ENCODE data around the gene DDX18. TPM values are rescaled to one million over a fixed set of nuclear protein-coding genes. Genes with fewer than 3 reads are reported as not detected.

DDX18 gene
- total and polyA plus RNA-seq, 10 of the 15 experiments (the other 5 are each of a cell fraction or from before 2014, with no cell fraction given): 54.3 to 110 (median 74.9) TPM

GRCh38 chr2:117850461-117850860, 36.0 kb downstream of the DDX18 start (continued):
- no peak for TF ChIP-seq NFIC (IDR thresholded peaks at IDR 0.05; ENCODE audit: low read depth, low read length)
- TF ChIP-seq IRF3 (IDR thresholded peaks at IDR 0.05): no peak
- no peak for TF ChIP-seq FOXM1 (IDR thresholded peaks at IDR 0.05; ENCODE audit: low read depth, low read length)
- TF ChIP-seq POLR2AphosphoS2 (IDR thresholded peaks at IDR 0.05; ENCODE audit: low read depth, low read length): no peak
- TF ChIP-seq MLLT1 (IDR thresholded peaks at IDR 0.05): no peak
- TF ChIP-seq MXI1 (IDR thresholded peaks at IDR 0.05; ENCODE audit: low read depth, low read length): no peak

DNA sequence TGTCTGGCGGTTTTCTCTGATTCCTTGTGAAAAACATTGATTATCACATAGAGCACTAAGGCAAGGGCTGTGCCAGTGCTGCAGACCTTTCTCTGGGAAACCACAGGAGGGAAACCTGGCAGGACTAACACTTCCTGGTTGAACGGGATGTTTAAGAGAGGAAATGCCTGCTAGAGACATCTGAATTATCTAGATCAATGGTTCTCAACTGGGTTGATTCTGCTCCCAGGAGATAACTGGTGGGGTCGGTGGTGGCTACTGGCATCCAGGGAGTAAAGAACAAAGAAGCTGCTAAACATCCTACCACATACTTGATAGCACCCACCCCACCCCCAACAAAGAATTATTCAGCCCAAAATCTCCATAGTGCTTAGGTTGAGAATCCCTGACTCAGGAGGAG, 37.5 kb downstream of the DDX18 start:
- ChIA-PET POLR2A (no interaction called here), RAD21 (ENCODE audit: unreplicated experiment) (no interaction called here)
- BruUV-seq (replicated peaks): no TSS peak

More for the DNA sequence above, 37.5 kb downstream of the DDX18 start:
- no peak overlapping the region for H3K27ac ChIP-seq (ENCODE audit: control insufficient read depth, insufficient read depth)
- H3K4me1 ChIP-seq (ENCODE audit: control insufficient read depth, insufficient read depth, low read length): no peaks in the 10 kb centered on the region
- H3K4me2 ChIP-seq (ENCODE audit: control insufficient read depth, insufficient read depth): no peak overlapping the region
- no peaks in the 10 kb centered on the region for H3K79me2 ChIP-seq (ENCODE audit: control insufficient read depth, insufficient read depth, low read length)
- no peaks in the 10 kb centered on the region for H3K36me3 ChIP-seq (ENCODE audit: control insufficient read depth in 2 of 2, insufficient read depth in 2 of 2, low read length in 1 of 2)
- CTCF ChIA-PET: no interaction called here
- SMC1A ChIA-PET (ENCODE audit: uncharacterized antibody, unreplicated experiment): no interaction called here
- intact Hi-C loops (cut with micrococcal nuclease; ENCODE audit: unreplicated experiment): no loop called here
- ATAC-seq: no peak
- H2AFZ ChIP-seq (ENCODE audit: control insufficient read depth, low read depth, low read length): no peak overlapping the region
- 0% methylated on average over 3 of the region's 3 CpGs for WGBS (ENCODE audit: insufficient coverage, insufficient replicate concordance, low lambda C conversion rate, missing lambda C conversion rate)
- TF ChIP-seq ATF7 (IDR thresholded peaks at IDR 0.05; ENCODE audit: low read depth) (no peak), SMAD5 (IDR thresholded peaks at IDR 0.05; ENCODE audit: low read depth) (no peak), HDAC6 (IDR thresholded peaks at IDR 0.05; ENCODE audit: unreplicated experiment) (no peak), EP300 (IDR thresholded peaks at IDR 0.05; ENCODE audit: borderline replicate concordance in 1 of 2, control insufficient read depth in 1 of 2, low read depth in 2 of 2, low read length in 2 of 2) (no peak), YY1 (IDR thresholded peaks at IDR 0.05; ENCODE audit: low read depth, low read length) (no peak), BCL3 (IDR thresholded peaks at IDR 0.05; ENCODE audit: borderline replicate concordance, insufficient read depth, low read depth, low read length, poor library complexity, severe bottlenecking) (no peak), CBX3 (IDR thresholded peaks at IDR 0.05; ENCODE audit: borderline replicate concordance, low read depth) (no peak), DPF2 (IDR thresholded peaks at IDR 0.05) (no peak), EZH2 (IDR thresholded peaks at IDR 0.05; ENCODE audit: borderline replicate concordance, control insufficient read depth, low read depth, low read length) (no peak), NRF1 (conservative IDR thresholded peaks at IDR 0.05; ENCODE audit: low read depth, low read length) (no peak)
- in situ Hi-C loops (cut with MboI): no loop called here
- H3K9ac ChIP-seq (ENCODE audit: control insufficient read depth, insufficient read depth, low read length): no peak overlapping the region
- no peak for DNase-seq (ENCODE audit: low read depth, low spot score)
- H3K4me3 ChIP-seq: no peak overlapping the region
- no peak for FAIRE-seq
- H3K9me3 ChIP-seq (replicated peaks; ENCODE audit: control insufficient read depth, insufficient read depth, low read length): no peaks in the 10 kb centered on the region; the same call in 2 of the 3 replicates
- no peaks in the 10 kb centered on the region for H4K20me1 ChIP-seq (ENCODE audit: control insufficient read depth, insufficient read depth)
- H3K27me3 ChIP-seq (replicated peaks in 1 of 2; ENCODE audit: control insufficient read depth in 2 of 2, insufficient read depth in 2 of 2, low read length in 1 of 2): peaks cover 0 to 4% of the 10 kb centered on the region in 2 experiments; a peak in 2 of 4 replicates
